ENCODE data around the gene FBXL14. TPM values are rescaled to one million over a fixed set of nuclear protein-coding genes. Genes with fewer than 3 reads are reported as not detected.

FBXL14 gene
- total RNA-seq, 3 donors from 2014 or later: 29.4 to 39.6 (median 33.6) TPM

DNA sequence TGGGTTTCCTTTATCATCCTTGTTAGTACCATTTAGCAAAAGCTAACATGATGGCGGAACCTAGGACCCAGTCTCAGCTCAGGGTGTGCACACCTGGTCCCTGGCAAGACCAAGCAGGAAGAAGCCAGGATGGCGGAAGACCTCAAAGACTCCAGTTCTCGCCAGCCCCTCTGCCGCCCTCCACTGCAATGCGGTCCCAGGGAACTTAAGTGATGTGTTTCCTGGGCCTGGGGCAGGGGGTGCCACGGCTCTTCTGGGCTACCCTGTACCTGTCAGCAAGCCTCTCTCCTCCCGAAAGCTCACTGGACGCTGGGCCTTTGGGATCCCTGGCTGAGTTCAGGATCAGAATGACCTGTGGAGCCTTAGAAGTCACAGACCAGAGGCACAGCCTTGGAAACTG, 71.3 kb downstream of the FBXL14 start:
- Histone ChIP-seq H3K9me3 (no peaks in the 10 kb centered on the region), H3K36me3 (ENCODE audit: low read depth) (no peaks in the 10 kb centered on the region), H3K4me3 (no peak overlapping the region), H3K4me1 (ENCODE audit: low read depth) (peaks cover 12% of the 10 kb centered on the region)
- no peak for DNase-seq
- no peak for ATAC-seq
- intact Hi-C loops (cut with DNase I, micrococcal nuclease): no loop called here
- TF ChIP-seq, protein P1, sequence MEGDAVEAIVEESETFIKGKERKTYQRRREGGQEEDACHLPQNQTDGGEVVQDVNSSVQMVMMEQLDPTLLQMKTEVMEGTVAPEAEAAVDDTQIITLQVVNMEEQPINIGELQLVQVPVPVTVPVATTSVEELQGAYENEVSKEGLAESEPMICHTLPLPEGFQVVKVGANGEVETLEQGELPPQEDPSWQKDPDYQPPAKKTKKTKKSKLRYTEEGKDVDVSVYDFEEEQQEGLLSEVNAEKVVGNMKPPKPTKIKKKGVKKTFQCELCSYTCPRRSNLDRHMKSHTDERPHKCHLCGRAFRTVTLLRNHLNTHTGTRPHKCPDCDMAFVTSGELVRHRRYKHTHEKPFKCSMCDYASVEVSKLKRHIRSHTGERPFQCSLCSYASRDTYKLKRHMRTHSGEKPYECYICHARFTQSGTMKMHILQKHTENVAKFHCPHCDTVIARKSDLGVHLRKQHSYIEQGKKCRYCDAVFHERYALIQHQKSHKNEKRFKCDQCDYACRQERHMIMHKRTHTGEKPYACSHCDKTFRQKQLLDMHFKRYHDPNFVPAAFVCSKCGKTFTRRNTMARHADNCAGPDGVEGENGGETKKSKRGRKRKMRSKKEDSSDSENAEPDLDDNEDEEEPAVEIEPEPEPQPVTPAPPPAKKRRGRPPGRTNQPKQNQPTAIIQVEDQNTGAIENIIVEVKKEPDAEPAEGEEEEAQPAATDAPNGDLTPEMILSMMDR (IDR thresholded peaks at IDR 0.05): no peak

DNA sequence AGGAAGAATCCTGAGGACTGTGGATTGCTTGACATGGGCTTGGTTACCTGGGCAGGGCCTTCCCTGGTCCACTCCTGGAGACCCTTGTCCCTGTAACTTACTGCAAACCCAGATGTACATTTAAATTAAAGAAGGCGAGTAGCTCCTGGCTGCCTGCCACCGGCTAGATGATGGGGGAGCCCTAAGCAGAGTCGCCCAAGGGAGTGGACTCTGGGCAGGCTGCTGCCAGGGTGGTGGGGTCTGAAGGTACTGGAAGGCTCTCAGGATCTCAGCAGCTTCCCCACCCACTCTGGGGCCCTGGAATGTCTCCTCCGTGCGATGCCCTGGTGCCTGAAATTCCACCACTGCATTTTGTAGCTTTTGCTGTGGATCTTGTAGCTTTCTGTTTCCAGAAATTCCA, 74.7 kb downstream of the FBXL14 start:
- Histone ChIP-seq H3K9me3 (no peaks in the 10 kb centered on the region), H3K4me1 (ENCODE audit: low read depth) (peaks cover 12% of the 10 kb centered on the region), H3K4me3 (no peak overlapping the region), H3K36me3 (ENCODE audit: low read depth) (no peaks in the 10 kb centered on the region)
- intact Hi-C loops (cut with DNase I, micrococcal nuclease): no loop called here
- DNase-seq (peak in 1 of 3 donors; percentile 35), ATAC-seq (peak; percentile 29)
- TF ChIP-seq, protein P1 (IDR thresholded peaks at IDR 0.05): no peak

DNA sequence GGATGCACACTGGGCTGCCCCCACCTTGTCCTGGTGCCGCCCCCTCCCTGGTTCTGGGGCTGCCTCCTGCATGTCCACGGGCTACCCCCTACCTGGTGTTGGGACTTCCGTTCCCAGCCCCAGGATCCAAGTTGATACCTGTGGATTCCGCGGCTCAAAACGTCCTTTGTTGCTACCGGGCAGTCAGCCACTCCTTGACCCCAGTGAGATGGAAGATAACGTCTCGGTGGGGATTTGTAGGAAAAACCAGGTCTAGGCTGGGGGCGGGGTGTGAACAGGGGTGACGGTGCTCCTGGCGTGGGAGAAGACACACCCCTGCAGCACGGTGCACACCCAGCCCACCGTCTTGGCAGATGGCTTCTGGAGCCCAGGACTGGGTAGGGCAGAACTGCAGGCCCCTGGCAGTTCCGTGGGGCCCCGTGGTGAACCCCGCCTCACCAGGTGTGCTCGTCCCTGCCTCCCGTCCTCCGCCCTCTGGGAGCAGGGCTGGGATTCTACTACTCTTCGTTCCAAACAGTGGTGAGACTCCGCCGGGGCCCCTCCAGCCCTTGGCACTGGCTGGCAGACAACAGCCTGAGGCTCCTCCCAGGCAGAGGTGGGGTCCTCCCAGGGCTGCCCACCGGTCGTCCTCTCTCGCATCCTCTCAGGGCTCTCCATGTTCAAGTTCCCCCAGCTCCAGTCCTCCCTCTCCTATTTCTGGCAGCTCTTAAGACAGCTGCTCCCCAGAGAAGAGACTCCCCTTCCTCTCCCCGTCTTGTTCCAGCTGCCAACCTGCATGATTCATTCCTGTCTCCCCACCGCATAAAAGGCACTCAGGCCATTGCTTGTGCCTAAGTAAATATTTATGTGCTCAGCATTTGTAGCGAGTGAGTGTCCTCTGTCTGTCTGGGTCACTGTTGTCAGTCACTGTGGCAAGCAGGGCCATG, 75.5 kb downstream of the FBXL14 start:
- peak; percentile 84 for ATAC-seq

DNA sequence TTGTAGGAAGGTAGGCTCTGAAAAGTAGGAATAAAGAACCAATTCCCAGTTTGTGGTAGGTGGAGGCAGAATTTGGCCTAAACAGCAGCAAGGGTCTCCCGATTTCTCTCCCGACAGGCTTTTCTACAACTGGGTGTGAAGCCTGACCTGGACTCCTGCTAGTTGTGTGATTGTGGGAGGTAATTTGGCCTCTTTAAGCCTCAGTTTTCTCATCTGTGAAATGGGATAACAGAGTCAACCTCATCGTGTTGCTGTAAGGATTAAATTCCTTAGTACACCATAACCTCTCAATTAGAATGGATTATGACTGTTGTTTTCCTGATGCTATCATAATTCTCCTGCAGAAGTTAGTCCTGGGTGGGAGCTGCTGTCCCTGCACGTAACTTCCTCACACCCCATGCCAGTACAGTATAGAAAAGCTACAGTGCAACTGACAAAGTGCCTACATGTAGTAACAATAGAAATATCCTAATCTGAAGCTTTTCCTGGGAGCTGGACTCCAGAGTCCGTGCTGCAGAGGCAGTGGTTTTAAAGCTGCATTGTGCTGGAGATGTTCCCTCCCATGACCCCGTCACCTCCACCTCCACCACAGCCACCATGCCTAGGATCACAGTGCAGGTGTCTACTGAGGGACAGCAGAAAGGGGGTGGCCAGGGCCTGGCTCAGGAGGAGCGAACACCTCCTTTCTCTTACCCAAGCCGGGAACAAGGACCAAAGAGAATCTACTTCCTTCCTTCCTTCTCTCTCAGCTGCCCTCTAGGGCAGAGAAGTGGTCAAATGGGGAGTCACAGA, 76.5 kb downstream of the FBXL14 start:
- Histone ChIP-seq H3K36me3 (ENCODE audit: low read depth) (no peaks in the 10 kb centered on the region), H3K9me3 (no peaks in the 10 kb centered on the region), H3K4me3 (no peak overlapping the region), H3K4me1 (ENCODE audit: low read depth) (peaks cover 12% of the 10 kb centered on the region)
- intact Hi-C loops (cut with DNase I, micrococcal nuclease): no loop called here
- DNase-seq: no peak
- no peak for ATAC-seq
- TF ChIP-seq, protein P1 (IDR thresholded peaks at IDR 0.05): no peak

More for the DNA sequence above, 75.5 kb downstream of the FBXL14 start:
- Histone ChIP-seq H3K4me3 (no peak overlapping the region), H3K4me1 (ENCODE audit: low read depth) (peaks cover 12% of the 10 kb centered on the region), H3K36me3 (ENCODE audit: low read depth) (no peaks in the 10 kb centered on the region), H3K9me3 (no peaks in the 10 kb centered on the region)
- TF ChIP-seq, protein P1 (IDR thresholded peaks at IDR 0.05): no peak
- intact Hi-C loops (cut with DNase I, micrococcal nuclease): no loop called here
- DNase-seq: peak in 1 of 3 donors; percentile 49

DNA sequence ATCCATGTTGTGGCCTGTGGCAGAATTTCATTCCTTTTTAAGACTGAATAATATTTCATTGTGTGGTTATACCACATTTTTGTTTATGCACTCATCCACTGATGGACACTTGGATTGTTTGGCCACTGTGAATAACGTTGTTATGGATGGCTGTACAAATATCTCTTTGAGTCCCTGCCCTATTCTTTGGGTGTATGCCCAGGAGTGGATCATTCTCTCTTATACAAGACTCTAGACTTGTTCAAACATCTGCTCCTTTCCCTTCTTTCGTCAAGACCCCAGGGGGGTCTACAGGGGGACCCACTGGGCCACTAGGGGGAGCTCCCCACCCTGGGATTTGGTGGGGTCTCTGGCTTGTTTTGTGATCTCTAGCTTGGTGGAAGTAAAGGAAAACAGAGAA, 77.4 kb downstream of the FBXL14 start:
- no peaks in the 10 kb centered on the region for H3K9me3 ChIP-seq
- DNase-seq: no peak
- intact Hi-C loops (cut with DNase I, micrococcal nuclease): no loop called here
- TF ChIP-seq, protein P1 (IDR thresholded peaks at IDR 0.05): no peak
- H3K36me3 ChIP-seq (ENCODE audit: low read depth): no peaks in the 10 kb centered on the region
- no peak overlapping the region for H3K4me3 ChIP-seq
- H3K4me1 ChIP-seq (ENCODE audit: low read depth): peaks cover 12% of the 10 kb centered on the region
- ATAC-seq: no peak

Other genes starting within 250 kb of the FBXL14 start
- gene WNT5B, start 34.6 kb upstream of the FBXL14 start, total RNA-seq: 10 to 100 TPM in 1 of 3 donors, 1 to 10 TPM in 2; 2.7 to 10.8 (median 4.7) TPM
- gene ADIPOR2, start 96.5 kb upstream of the FBXL14 start, total RNA-seq: 100 to 1,000 TPM in 1 of 3 donors, 10 to 100 TPM in 2; 76.1 to 119 (median 98.5) TPM
- not detected for gene LRTM2, start 226.0 kb upstream of the FBXL14 start, total RNA-seq